GM19043 (cell line): ENCODE data around the gene SLC9A4.
A peak's percentile ranks its signal among the peaks of the same experiment; 100 is the strongest.

Experiments used
- ATAC-seq: cut with Tn5 transposase; IDR thresholded peaks from one replicate; pipeline ENCODE4 v1.9.1; 2021; ENCODE audit warnings: low read depth; ENCODE audit not compliant: unreplicated experiment

Gene SLC9A4

GRCh38 chr2:102498414-102498813 is 25.4 kb downstream of the SLC9A4 start:
- ATAC-seq, result no peak

- ATAC-seq, result no peak
Observed at GRCh38 chr2:102499558-102499957, 26.5 kb downstream of the SLC9A4 start.

GRCh38 chr2:102502576-102502975 is 29.6 kb downstream of the SLC9A4 start:
- no peak for ATAC-seq

GRCh38 chr2:102504833-102505232 is 31.8 kb downstream of the SLC9A4 start:
- no peak for ATAC-seq

GRCh38 chr2:102505290-102505689 is 32.3 kb downstream of the SLC9A4 start:
- no peak for ATAC-seq

GRCh38 chr2:102506743-102507142 is 33.7 kb downstream of the SLC9A4 start:
- ATAC-seq, result no peak

GRCh38 chr2:102508863-102509262 is 35.8 kb downstream of the SLC9A4 start:
- no peak for ATAC-seq

GRCh38 chr2:102509749-102510148 is 36.7 kb downstream of the SLC9A4 start:
- no peak for ATAC-seq

- no peak for ATAC-seq
Observed at GRCh38 chr2:102510791-102511575, 38.0 kb downstream of the SLC9A4 start.

GRCh38 chr2:102512161-102512560 is 39.1 kb downstream of the SLC9A4 start:
- ATAC-seq, result no peak

- no peak for ATAC-seq
Observed at GRCh38 chr2:102513355-102513939, 40.4 kb downstream of the SLC9A4 start.

- no peak for ATAC-seq
Observed at GRCh38 chr2:102514061-102514785, 41.2 kb downstream of the SLC9A4 start.

- ATAC-seq, result no peak
Observed at GRCh38 chr2:102515851-102516250, 42.8 kb downstream of the SLC9A4 start.

GRCh38 chr2:102518170-102518569 is 45.1 kb downstream of the SLC9A4 start:
- no peak for ATAC-seq

GRCh38 chr2:102520009-102520408 is 47.0 kb downstream of the SLC9A4 start:
- ATAC-seq, result peak; percentile 68

GRCh38 chr2:102520801-102521200 is 47.8 kb downstream of the SLC9A4 start:
- ATAC-seq, result no peak

- ATAC-seq, result no peak
Observed at GRCh38 chr2:102522162-102522561, 49.1 kb downstream of the SLC9A4 start.

- no peak for ATAC-seq
Observed at GRCh38 chr2:102522890-102523289, 49.9 kb downstream of the SLC9A4 start.

GRCh38 chr2:102523651-102524050 is 50.6 kb downstream of the SLC9A4 start:
- no peak for ATAC-seq

GRCh38 chr2:102527086-102527485 is 54.1 kb downstream of the SLC9A4 start:
- no peak for ATAC-seq

GRCh38 chr2:102538491-102538890 is 65.5 kb downstream of the SLC9A4 start:
- ATAC-seq, result no peak

GRCh38 chr2:102540882-102541281 is 67.9 kb downstream of the SLC9A4 start:
- no peak for ATAC-seq
